ENCODE measurements around the gene IQCE. TPM values are rescaled to one million over a fixed set of nuclear protein-coding genes. Genes with fewer than 3 reads are reported as not detected.

IQCE gene
- total RNA-seq, 1 donor from 2014 or later: 11.1 TPM

GRCh38 chr7:2633538-2634266 lies 74.9 kb downstream of the IQCE start:
- H3K27me3 Mint-ChIP-seq (ENCODE audit: insufficient read depth): no peaks in the 10 kb centered on the region
- H3K27ac Mint-ChIP-seq: peak overlapping the region; percentile 48
- H3K4me1 Mint-ChIP-seq (ENCODE audit: low read depth): peaks cover 15% of the 10 kb centered on the region
- DNase-seq (ENCODE audit: low spot score): no peak
- no peaks in the 10 kb centered on the region for H3K36me3 Mint-ChIP-seq (ENCODE audit: low read depth)
- no peaks in the 10 kb centered on the region for H3K9me3 Mint-ChIP-seq
- H3K4me3 Mint-ChIP-seq: peak overlapping the region; percentile 85
- intact Hi-C loops (cut with micrococcal nuclease): loop anchor here (5.0 kb wide), 1 partner anchor 1496 kb away; a partner anchor contains a TSS

GRCh38 chr7:2634267-2635145 lies 75.7 kb downstream of the IQCE start:
- H3K9me3 Mint-ChIP-seq: no peaks in the 10 kb centered on the region
- intact Hi-C loops (cut with micrococcal nuclease): loop anchor here (5.0 kb wide), 1 partner anchor 1497 kb away; a partner anchor contains a TSS
- DNase-seq (ENCODE audit: low spot score): no peak
- peak overlapping the region; percentile 85 for H3K4me3 Mint-ChIP-seq
- H3K27ac Mint-ChIP-seq: no peak overlapping the region
- H3K4me1 Mint-ChIP-seq (ENCODE audit: low read depth): peaks cover 15% of the 10 kb centered on the region
- H3K27me3 Mint-ChIP-seq (ENCODE audit: insufficient read depth): no peaks in the 10 kb centered on the region
- no peaks in the 10 kb centered on the region for H3K36me3 Mint-ChIP-seq (ENCODE audit: low read depth)

GRCh38 chr7:2635148-2635668 lies 76.4 kb downstream of the IQCE start:
- intact Hi-C loops (cut with micrococcal nuclease): no loop called here
- Mint-ChIP-seq H3K9me3 (no peaks in the 10 kb centered on the region), H3K4me1 (ENCODE audit: low read depth) (peaks cover 15% of the 10 kb centered on the region), H3K4me3 (no peak overlapping the region), H3K27me3 (ENCODE audit: insufficient read depth) (no peaks in the 10 kb centered on the region), H3K27ac (no peak overlapping the region), H3K36me3 (ENCODE audit: low read depth) (no peaks in the 10 kb centered on the region)
- no peak for DNase-seq (ENCODE audit: low spot score)

GRCh38 chr7:2635810-2636701 lies 77.3 kb downstream of the IQCE start:
- H3K27me3 Mint-ChIP-seq (ENCODE audit: insufficient read depth): no peaks in the 10 kb centered on the region
- H3K36me3 Mint-ChIP-seq (ENCODE audit: low read depth): no peaks in the 10 kb centered on the region
- H3K4me1 Mint-ChIP-seq (ENCODE audit: low read depth): peaks cover 14% of the 10 kb centered on the region
- H3K4me3 Mint-ChIP-seq: no peak overlapping the region
- H3K27ac Mint-ChIP-seq: no peak overlapping the region
- intact Hi-C loops (cut with micrococcal nuclease): no loop called here
- no peak for DNase-seq (ENCODE audit: low spot score)
- no peaks in the 10 kb centered on the region for H3K9me3 Mint-ChIP-seq

- Mint-ChIP-seq H3K4me3 (no peak overlapping the region), H3K36me3 (ENCODE audit: low read depth) (no peaks in the 10 kb centered on the region), H3K27me3 (ENCODE audit: insufficient read depth) (no peaks in the 10 kb centered on the region), H3K4me1 (ENCODE audit: low read depth) (peaks cover 10% of the 10 kb centered on the region), H3K27ac (no peak overlapping the region), H3K9me3 (no peaks in the 10 kb centered on the region)
- intact Hi-C loops (cut with micrococcal nuclease): no loop called here
- DNase-seq (ENCODE audit: low spot score): no peak
These were observed 78.3 kb downstream of the IQCE start for GRCh38 chr7:2637066-2637471.

- peaks cover 10% of the 10 kb centered on the region for H3K4me1 Mint-ChIP-seq (ENCODE audit: low read depth)
- no peaks in the 10 kb centered on the region for H3K27me3 Mint-ChIP-seq (ENCODE audit: insufficient read depth)
- no peak overlapping the region for H3K27ac Mint-ChIP-seq
- no peaks in the 10 kb centered on the region for H3K9me3 Mint-ChIP-seq
- intact Hi-C loops (cut with micrococcal nuclease): no loop called here
- no peak overlapping the region for H3K4me3 Mint-ChIP-seq
- no peak for DNase-seq (ENCODE audit: low spot score)
- no peaks in the 10 kb centered on the region for H3K36me3 Mint-ChIP-seq (ENCODE audit: low read depth)
These were observed 78.9 kb downstream of the IQCE start for GRCh38 chr7:2637505-2638223.

GRCh38 chr7:2638224-2638991 lies 79.6 kb downstream of the IQCE start:
- Mint-ChIP-seq H3K4me3 (no peak overlapping the region), H3K27ac (no peak overlapping the region), H3K9me3 (no peaks in the 10 kb centered on the region), H3K27me3 (ENCODE audit: insufficient read depth) (no peaks in the 10 kb centered on the region), H3K4me1 (ENCODE audit: low read depth) (peaks cover 6% of the 10 kb centered on the region), H3K36me3 (ENCODE audit: low read depth) (no peaks in the 10 kb centered on the region)
- no peak for DNase-seq (ENCODE audit: low spot score)
- intact Hi-C loops (cut with micrococcal nuclease): no loop called here

GRCh38 chr7:2639181-2639681 lies 80.5 kb downstream of the IQCE start:
- Mint-ChIP-seq H3K4me1 (ENCODE audit: low read depth) (no peaks in the 10 kb centered on the region), H3K27me3 (ENCODE audit: insufficient read depth) (no peaks in the 10 kb centered on the region), H3K27ac (no peak overlapping the region), H3K4me3 (no peak overlapping the region), H3K9me3 (no peaks in the 10 kb centered on the region), H3K36me3 (ENCODE audit: low read depth) (no peaks in the 10 kb centered on the region)
- no peak for DNase-seq (ENCODE audit: low spot score)
- intact Hi-C loops (cut with micrococcal nuclease): no loop called here

GRCh38 chr7:2639695-2640481 lies 81.1 kb downstream of the IQCE start:
- intact Hi-C loops (cut with micrococcal nuclease): no loop called here
- peaks cover 2% of the 10 kb centered on the region for H3K4me1 Mint-ChIP-seq (ENCODE audit: low read depth)
- DNase-seq (ENCODE audit: low spot score): no peak

GRCh38 chr7:2640482-2640830 lies 81.7 kb downstream of the IQCE start:
- no peak for DNase-seq (ENCODE audit: low spot score)
- peaks cover 8% of the 10 kb centered on the region for H3K4me1 Mint-ChIP-seq (ENCODE audit: low read depth)
- H3K36me3 Mint-ChIP-seq (ENCODE audit: low read depth): no peaks in the 10 kb centered on the region
- H3K27ac Mint-ChIP-seq: no peak overlapping the region
- H3K9me3 Mint-ChIP-seq: no peaks in the 10 kb centered on the region
- no peaks in the 10 kb centered on the region for H3K27me3 Mint-ChIP-seq (ENCODE audit: insufficient read depth)
- H3K4me3 Mint-ChIP-seq: no peak overlapping the region
- intact Hi-C loops (cut with micrococcal nuclease): no loop called here

More at GRCh38 chr7:2639695-2640481, 81.1 kb downstream of the IQCE start:
- Mint-ChIP-seq H3K9me3 (no peaks in the 10 kb centered on the region), H3K36me3 (ENCODE audit: low read depth) (no peaks in the 10 kb centered on the region), H3K27ac (no peak overlapping the region), H3K27me3 (ENCODE audit: insufficient read depth) (no peaks in the 10 kb centered on the region), H3K4me3 (no peak overlapping the region)

- peaks cover 11% of the 10 kb centered on the region for H3K4me1 Mint-ChIP-seq (ENCODE audit: low read depth)
- H3K36me3 Mint-ChIP-seq (ENCODE audit: low read depth): no peaks in the 10 kb centered on the region
These were observed 82.1 kb downstream of the IQCE start for GRCh38 chr7:2640846-2641316.

More at GRCh38 chr7:2640846-2641316, 82.1 kb downstream of the IQCE start:
- Mint-ChIP-seq H3K4me3 (no peak overlapping the region), H3K27me3 (ENCODE audit: insufficient read depth) (no peaks in the 10 kb centered on the region), H3K27ac (no peak overlapping the region), H3K9me3 (no peaks in the 10 kb centered on the region)
- intact Hi-C loops (cut with micrococcal nuclease): no loop called here
- DNase-seq (ENCODE audit: low spot score): no peak
